Frontal cortex (tissue), 4 donors: Measurements from ENCODE around the gene ORM1. TPM values are rescaled to one million over a fixed set of nuclear protein-coding genes. Genes with fewer than 3 reads are reported as not detected.

ENCODE experiments used
- DNase-seq, 2 donors: peaks; one replicate each; pipeline ENCODE4 v3.0.0; 2012; ENCODE audit warnings: low spot score in 2 of 2
- FAIRE-seq: peaks from 2 replicates; lab custom pipeline; 2012; peaks lifted over from hg19 to GRCh38; lab: Jason Lieb, UNC
- total RNA-seq: library from RNA; depleted of rRNA; stranded (reverse); fragments of >200 nt; gene quantifications from one replicate; pipeline ENCODE4 v1.2.3, GENCODE V29; 2014
- donor health status: control.
- donor health status: control.
- donor health status: control.

Gene ORM1
- total RNA-seq, 1 donor from 2014 or later, result 0.82 TPM

- no peak for FAIRE-seq
- no peak for DNase-seq
Measured at GRCh38 chr9:114357911-114358328, 35.0 kb downstream of the ORM1 start.

GRCh38 chr9:114359801-114360200, 36.9 kb downstream of the ORM1 start:
- DNase-seq, result no peak
- FAIRE-seq, result no peak

- FAIRE-seq (no peak), DNase-seq (no peak)
Measured at GRCh38 chr9:114361542-114361941, 38.6 kb downstream of the ORM1 start.

GRCh38 chr9:114362394-114362793, 39.5 kb downstream of the ORM1 start:
- no peak for DNase-seq
- no peak for FAIRE-seq

- DNase-seq (no peak), FAIRE-seq (no peak)
Measured at GRCh38 chr9:114363424-114363823, 40.5 kb downstream of the ORM1 start.

- DNase-seq (no peak), FAIRE-seq (no peak)
Measured at GRCh38 chr9:114364134-114365041, 41.5 kb downstream of the ORM1 start.

- no peak for DNase-seq
- no peak for FAIRE-seq
Measured at GRCh38 chr9:114365194-114365593, 42.3 kb downstream of the ORM1 start.

GRCh38 chr9:114366334-114367128, 43.6 kb downstream of the ORM1 start:
- no peak for FAIRE-seq
- no peak for DNase-seq

GRCh38 chr9:114367366-114367765, 44.5 kb downstream of the ORM1 start:
- FAIRE-seq (no peak), DNase-seq (no peak)

GRCh38 chr9:114367772-114368569, 45.1 kb downstream of the ORM1 start:
- DNase-seq (no peak), FAIRE-seq (no peak)

GRCh38 chr9:114369216-114370130, 46.6 kb downstream of the ORM1 start:
- FAIRE-seq (no peak), DNase-seq (no peak)

GRCh38 chr9:114370251-114370967, 47.5 kb downstream of the ORM1 start:
- DNase-seq (peak in 1 of 2 donors; percentile 36), FAIRE-seq (no peak)

GRCh38 chr9:114370968-114371320, 48.0 kb downstream of the ORM1 start:
- no peak for FAIRE-seq
- DNase-seq, result peak; percentile 63 to 71

GRCh38 chr9:114371343-114371944, 48.5 kb downstream of the ORM1 start:
- no peak for FAIRE-seq
- DNase-seq, result no peak

GRCh38 chr9:114371973-114372917, 49.3 kb downstream of the ORM1 start:
- no peak for DNase-seq
- no peak for FAIRE-seq

- FAIRE-seq, result no peak
- DNase-seq, result peak in 1 of 2 donors; percentile 24
Measured at GRCh38 chr9:114372921-114373448, 50.1 kb downstream of the ORM1 start.
